ENCODE data around the gene CD3E.

- no peak for TF ChIP-seq GTF2F1 (IDR thresholded peaks at IDR 0.05; ENCODE audit: low read length)
- no peak for TF ChIP-seq ZFP36 (IDR thresholded peaks at IDR 0.05; ENCODE audit: borderline replicate concordance, low read depth, low read length, partially characterized antibody)
- no peak for TF ChIP-seq ZZZ3 (CRISPR knock-in tag; IDR thresholded peaks at IDR 0.05; ENCODE audit: borderline replicate concordance)
- TF ChIP-seq CTCF (CRISPR knock-in tag; IDR thresholded peaks at IDR 0.05) = no peak
- no peak for TF ChIP-seq TRAFD1 (CRISPR knock-in tag; IDR thresholded peaks at IDR 0.05; ENCODE audit: borderline replicate concordance)
- no peak for TF ChIP-seq ZNF577 (CRISPR knock-in tag; IDR thresholded peaks at IDR 0.05; ENCODE audit: borderline replicate concordance, low read depth)
- no peak for TF ChIP-seq ZNF280B (CRISPR knock-in tag; IDR thresholded peaks at IDR 0.05; ENCODE audit: borderline replicate concordance)
- no peak for TF ChIP-seq NCOA2 (CRISPR knock-in tag; IDR thresholded peaks at IDR 0.05)
- no peak for TF ChIP-seq ZSCAN20 (CRISPR knock-in tag; IDR thresholded peaks at IDR 0.05; ENCODE audit: borderline replicate concordance)
- TF ChIP-seq ATF3 (CRISPR knock-in tag; IDR thresholded peaks at IDR 0.05) = no peak
Measured at GRCh38 chr11:118340449-118340848, 35.9 kb downstream of the CD3E start.
